ENCODE data around the gene CDH6. TPM values are rescaled to one million over a fixed set of nuclear protein-coding genes. Genes with fewer than 3 reads are reported as not detected.

The CDH6 gene
- total RNA-seq, 2 donors from 2014 or later = 0.52 to 2.0 TPM

GRCh38 chr5:31377274-31377946, 183.9 kb downstream of the CDH6 start:
- Histone ChIP-seq H3K27me3 (no peaks in the 10 kb centered on the region), H3K9me3 (no peaks in the 10 kb centered on the region), H3K36me3 (no peaks in the 10 kb centered on the region), H3K27ac (peak overlapping the region; percentile 50), H3K9ac (ENCODE audit: low read depth in 2 of 2, low read length in 2 of 2) (no peak overlapping the region), H3K4me3 (no peak overlapping the region), H3K4me1 (no peaks in the 10 kb centered on the region)
- intact Hi-C loops (cut with DNase I) = no loop called here
- TF ChIP-seq CTCF (IDR thresholded peaks at IDR 0.05) = no peak
- peak; percentile 27 for DNase-seq

- Histone ChIP-seq H3K27me3 (no peaks in the 10 kb centered on the region), H3K27ac (peak overlapping the region; percentile 50), H3K9me3 (no peaks in the 10 kb centered on the region), H3K4me1 (no peaks in the 10 kb centered on the region), H3K9ac (ENCODE audit: low read depth in 2 of 2, low read length in 2 of 2) (no peak overlapping the region), H3K4me3 (no peak overlapping the region), H3K36me3 (no peaks in the 10 kb centered on the region)
- intact Hi-C loops (cut with DNase I) = no loop called here
- no peak for DNase-seq
- no peak for TF ChIP-seq CTCF (IDR thresholded peaks at IDR 0.05)
Measured at GRCh38 chr5:31378136-31378535, 184.7 kb downstream of the CDH6 start.

All from colonic mucosa (tissue), 4 donors.